ENCODE data around the gene PLEKHA4.
"Not testable (repeated sequence)": the region's sequence is repeated elsewhere in the genome, so short reads cannot be mapped to it uniquely, and the experiment has no call there.

The PLEKHA4 gene, protein sequence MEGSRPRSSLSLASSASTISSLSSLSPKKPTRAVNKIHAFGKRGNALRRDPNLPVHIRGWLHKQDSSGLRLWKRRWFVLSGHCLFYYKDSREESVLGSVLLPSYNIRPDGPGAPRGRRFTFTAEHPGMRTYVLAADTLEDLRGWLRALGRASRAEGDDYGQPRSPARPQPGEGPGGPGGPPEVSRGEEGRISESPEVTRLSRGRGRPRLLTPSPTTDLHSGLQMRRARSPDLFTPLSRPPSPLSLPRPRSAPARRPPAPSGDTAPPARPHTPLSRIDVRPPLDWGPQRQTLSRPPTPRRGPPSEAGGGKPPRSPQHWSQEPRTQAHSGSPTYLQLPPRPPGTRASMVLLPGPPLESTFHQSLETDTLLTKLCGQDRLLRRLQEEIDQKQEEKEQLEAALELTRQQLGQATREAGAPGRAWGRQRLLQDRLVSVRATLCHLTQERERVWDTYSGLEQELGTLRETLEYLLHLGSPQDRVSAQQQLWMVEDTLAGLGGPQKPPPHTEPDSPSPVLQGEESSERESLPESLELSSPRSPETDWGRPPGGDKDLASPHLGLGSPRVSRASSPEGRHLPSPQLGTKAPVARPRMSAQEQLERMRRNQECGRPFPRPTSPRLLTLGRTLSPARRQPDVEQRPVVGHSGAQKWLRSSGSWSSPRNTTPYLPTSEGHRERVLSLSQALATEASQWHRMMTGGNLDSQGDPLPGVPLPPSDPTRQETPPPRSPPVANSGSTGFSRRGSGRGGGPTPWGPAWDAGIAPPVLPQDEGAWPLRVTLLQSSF

DNA sequence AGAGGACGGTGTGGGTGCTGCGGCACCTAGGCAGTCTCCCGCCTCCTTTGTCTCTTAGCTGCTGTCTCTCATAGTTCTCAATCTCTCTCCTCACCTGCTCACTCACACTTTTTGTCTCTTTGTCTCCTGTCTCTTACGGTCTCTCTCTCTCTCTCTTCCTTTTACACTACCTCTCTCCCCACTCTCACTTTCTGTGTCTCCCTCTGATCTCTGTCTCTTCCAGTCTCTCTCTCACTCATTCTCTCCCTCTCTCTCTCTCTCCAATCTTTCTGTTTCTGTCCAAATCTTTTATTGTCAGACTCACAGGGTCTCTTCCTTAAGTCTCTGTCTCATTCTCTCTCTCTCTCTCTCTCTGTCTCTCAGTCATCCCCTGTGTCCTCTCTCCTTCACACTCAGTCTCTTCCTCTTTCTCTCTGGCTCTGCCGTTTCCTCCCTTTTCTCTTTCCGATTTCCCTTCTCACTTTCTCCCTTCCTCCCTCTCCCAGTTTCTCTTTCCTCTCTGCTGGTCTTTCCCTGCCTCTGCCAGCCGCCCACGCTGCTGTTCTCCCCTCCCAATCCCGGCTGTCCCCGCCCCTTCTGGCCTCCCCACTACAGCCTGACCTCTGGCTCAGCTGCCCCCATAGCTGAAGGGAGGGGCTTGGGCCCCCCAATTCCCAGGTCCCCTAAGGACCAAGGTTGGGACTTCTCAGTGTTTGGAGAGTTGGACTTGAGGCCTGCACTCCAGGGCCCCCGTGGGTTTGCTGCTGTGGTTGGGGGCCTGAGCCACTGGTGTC is at the start of gene PLEKHA4:
PLEKHA4 (minus strand) TSS at position 504 of the 773 bp plus-strand sequence. CDS start 997 bp downstream, outside the sequence.
- no peak for DNase-seq (ENCODE audit: extremely low read depth in 1 of 2, low read depth in 1 of 2)

DNA sequence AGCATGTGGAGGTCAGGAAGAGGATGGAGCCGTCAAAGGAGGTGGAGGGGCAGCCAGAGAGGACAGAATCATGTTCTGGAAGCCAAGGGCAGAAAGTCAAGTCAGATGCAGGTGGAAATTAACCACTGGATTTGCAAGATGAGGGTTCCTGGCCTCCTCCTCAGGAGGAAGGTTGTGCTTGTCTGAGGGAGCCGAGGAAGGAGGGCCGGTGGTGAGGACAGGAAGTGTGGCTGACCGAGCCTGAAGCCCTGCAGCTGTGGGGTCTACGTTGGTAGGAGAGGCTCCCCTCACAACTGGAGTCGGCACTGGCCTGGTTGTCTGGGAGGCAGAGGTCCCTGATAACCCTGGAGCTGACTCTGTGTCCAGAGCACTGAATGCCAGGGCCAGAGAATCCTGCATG is 49.7 kb upstream of the PLEKHA4 start:
- no peak for DNase-seq (ENCODE audit: extremely low read depth in 1 of 2, low read depth in 1 of 2)

DNA sequence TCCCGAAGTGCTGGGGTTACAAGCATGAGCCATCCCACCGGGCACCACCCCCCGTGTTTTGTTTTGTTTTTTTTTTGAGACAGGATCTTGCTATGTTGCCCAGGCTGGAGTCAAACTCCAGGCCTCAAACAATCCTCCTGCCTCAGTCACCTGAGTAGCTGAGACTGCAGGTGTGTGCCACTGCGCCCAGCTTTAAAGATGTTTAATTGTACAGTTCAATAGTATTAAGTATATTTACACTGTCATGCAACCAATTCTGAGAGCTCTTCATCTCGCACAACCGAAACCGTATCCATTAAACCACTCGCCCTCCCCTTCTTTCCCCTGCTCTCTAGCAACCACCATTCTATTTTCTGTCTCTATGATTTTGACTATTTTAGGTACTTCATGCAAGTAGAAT is 47.3 kb upstream of the PLEKHA4 start:
- no peak for DNase-seq (ENCODE audit: extremely low read depth in 1 of 2, low read depth in 1 of 2)

DNA sequence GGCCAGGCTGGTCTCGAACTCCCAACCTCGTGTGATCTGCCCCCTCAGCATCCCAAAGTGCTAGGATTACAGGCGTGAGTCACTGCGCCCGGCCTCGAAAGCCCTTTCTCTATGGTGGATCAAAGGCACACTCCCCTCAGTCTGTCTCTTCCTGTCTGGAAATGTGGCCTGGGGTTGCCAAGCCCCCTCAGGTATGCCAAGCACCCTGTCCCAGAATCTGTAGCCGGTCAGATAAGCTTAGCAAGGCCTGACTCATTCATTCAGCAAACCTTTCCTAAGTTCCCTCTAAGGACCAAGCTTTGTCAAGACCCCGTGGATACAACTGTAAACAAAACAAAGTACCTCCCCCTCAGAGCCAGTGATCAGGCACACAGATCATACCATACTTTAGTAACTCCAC is 45.8 kb upstream of the PLEKHA4 start:
- DNase-seq (ENCODE audit: extremely low read depth in 1 of 2, low read depth in 1 of 2) = no peak

DNA sequence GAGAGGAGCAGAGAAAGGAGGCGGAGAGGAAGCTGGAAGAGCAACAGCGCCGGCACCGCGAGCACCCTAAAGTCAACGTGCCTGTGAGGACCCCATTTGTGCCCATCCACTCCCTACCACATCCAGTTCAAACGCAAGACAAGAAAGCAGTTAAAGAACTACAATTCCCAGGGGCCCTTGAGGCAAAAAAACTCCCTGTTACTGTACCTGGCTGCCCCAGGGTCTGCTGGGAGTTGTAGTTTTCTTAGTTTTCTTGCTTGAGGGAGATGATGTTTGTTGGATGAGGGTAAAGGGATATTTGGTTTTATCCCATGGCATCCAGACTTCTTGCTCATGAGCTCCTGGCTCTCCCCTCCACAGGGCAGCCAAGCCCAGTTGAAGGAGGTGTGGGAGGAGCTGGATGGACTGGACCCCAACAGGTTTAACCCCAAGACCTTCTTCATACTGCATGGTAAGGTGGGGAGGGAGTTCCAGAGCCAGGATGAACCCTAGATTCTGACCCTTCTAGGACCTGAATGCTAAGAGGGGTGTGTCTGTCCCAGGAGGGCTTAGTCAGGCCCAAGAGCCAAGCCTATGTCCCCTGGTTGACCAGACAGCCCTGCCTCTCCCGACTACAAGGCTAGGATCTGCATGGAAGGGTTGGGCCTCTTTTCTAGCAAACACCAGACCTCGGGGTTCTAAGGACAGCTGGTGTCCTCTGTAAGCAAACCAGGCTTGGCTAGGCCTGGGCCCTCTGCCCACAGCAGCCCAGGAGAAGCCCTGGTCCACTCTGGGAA is 44.9 kb upstream of the PLEKHA4 start:
- no peak for DNase-seq (ENCODE audit: extremely low read depth in 1 of 2, low read depth in 1 of 2)

DNA sequence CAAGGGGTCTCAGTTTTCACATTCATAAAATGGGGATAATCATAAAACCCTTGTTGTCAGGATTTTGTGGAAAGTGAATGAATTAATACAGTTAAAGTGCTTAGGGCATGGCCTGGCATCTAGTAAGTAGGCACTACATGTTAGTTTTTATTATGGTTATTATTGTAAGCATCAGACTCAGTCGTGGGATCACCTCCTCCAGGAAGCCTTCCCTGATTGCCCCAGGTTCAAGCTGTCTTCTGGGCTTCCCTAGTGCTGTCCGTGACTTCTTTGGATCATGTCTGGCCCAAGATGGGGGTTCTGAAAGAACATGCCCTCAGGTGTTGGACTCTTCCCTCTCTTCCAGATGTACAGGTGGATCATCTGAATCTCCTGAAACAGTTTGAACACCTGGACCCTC is 42.4 kb upstream of the PLEKHA4 start:
- no peak for DNase-seq (ENCODE audit: extremely low read depth in 1 of 2, low read depth in 1 of 2)

DNA sequence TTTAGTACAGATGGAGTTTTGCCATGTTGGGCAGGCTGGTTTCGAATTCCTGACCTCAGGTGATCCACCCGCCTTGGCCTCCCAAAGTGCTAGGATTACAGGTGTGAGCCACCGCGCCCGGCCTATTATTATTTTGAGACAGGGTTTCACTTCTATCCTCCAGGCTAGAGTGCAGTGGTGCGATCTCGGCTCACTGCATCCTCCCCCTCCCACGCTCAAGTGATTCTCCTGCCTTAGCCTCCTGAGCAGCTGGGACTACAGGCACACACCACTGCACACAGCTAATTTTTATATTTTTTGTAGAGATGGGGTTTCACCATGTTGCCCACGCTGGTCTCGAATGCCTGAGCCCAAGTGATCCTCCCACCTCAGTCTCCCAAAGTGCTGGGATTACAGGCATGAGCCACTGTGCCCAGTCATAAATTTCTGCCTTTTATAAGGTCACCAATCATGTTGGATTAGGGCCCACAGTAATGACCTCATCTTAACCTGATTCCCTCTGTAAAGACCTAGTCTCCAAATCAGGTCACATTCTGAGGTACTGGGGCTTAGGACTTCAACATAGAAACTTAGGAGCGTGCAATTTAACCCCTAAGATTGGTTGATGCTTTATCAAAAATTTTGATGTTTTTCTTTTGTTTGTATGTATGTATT is 41.1 kb upstream of the PLEKHA4 start:
- not testable (repeated sequence) for DNase-seq (ENCODE audit: extremely low read depth in 1 of 2, low read depth in 1 of 2)

DNA sequence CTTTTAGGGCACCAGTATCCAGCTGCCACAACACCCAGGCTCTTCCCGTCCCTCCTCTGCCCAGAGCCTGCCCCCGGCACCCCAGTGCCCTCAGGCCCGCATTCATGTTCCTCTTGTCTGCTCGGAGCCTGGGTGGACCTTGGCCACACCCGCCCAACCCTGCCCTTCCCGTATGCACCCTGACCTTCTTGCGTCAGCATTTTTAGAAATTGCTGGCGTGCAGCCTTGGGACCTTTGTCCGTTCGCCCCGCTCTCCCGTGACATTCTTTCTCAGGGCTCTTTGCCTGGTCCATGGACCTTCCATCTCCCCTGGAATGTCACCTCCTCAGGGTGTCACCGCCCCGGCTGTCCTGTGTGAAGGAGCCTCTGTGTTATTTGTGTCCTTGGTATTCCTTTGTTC is 39.3 kb upstream of the PLEKHA4 start:
- DNase-seq (ENCODE audit: extremely low read depth in 1 of 2, low read depth in 1 of 2) = no peak

DNA sequence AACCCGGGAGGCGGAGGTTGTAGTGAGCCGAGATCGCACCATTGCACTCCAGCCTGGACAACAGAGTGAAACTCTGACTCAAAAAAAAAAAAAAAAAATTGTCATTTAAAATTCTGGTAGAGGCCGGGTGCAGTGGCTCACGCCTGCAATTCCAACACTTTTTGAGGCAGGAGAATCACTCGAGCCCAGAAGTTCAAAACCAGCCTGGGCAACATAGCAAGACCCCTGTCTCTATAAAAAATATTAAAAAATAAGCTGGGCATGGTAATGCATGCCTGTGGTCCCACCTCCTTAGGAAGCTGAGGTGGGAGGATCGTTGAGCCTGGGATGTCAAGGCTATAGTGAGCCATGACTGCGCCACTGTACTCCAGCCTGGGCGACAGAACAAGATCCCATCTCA is 37.9 kb upstream of the PLEKHA4 start:
- no peak for DNase-seq (ENCODE audit: extremely low read depth in 1 of 2, low read depth in 1 of 2)

DNA sequence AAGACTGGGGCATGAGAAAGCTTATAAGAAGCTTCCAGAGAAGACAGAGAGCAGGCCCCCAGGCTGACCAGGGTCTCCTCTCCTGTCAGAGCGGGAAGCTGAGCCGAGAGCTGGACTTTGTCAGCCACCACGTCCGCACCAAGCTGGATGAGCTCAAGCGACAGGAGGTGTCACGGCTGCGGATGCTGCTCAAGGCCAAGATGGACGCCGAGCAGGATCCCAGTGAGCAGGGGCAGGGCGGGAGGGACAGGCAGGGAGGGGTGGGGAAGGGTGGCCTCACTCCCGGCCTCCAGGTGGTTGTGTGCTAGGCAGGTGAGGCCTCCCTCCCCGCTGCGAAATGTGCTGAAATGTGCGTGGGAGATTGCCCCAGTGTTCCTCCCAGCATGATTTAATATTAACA is 37.2 kb upstream of the PLEKHA4 start:
- no peak for DNase-seq (ENCODE audit: extremely low read depth in 1 of 2, low read depth in 1 of 2)

DNA sequence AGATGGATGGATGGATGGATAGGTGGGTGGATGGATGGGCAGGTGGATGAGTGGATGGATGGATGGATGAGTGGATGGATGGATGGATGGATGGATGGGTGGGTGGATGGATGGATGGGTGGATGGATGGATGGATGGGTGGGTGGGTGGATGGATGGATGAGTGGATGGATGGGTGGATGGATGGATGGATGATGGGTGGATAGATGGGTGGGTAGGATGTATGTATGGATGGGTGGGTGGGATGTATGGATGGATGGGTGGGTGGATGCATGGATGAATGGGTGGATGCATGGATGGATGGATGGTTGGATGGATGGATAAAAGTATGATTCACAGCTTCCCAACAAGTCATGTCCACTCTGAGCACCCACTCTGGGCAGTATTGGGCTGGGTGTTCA is 35.4 kb upstream of the PLEKHA4 start:
- DNase-seq (ENCODE audit: extremely low read depth in 1 of 2, low read depth in 1 of 2) = not testable (repeated sequence)

DNA sequence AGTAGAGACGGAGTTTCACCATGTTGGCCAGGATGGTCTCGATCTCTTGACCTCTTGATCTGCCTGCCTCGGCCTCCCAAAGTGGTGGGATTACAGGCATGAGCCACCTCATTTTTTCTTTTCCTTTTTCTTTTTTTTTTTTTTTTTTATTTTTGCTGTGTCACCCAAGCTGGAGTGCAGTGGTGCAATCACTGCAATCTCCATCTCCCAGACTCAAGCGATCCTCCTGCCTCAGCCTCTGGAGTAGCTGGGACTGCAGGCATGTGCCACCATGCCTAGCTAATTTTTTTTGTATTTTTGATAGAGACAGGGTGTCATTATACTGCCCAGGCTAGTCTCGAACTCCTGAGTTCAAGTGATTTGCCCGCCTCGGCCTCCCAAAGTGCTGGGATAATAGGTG is 33.9 kb upstream of the PLEKHA4 start:
- DNase-seq (ENCODE audit: extremely low read depth in 1 of 2, low read depth in 1 of 2) = not testable (repeated sequence)

DNA sequence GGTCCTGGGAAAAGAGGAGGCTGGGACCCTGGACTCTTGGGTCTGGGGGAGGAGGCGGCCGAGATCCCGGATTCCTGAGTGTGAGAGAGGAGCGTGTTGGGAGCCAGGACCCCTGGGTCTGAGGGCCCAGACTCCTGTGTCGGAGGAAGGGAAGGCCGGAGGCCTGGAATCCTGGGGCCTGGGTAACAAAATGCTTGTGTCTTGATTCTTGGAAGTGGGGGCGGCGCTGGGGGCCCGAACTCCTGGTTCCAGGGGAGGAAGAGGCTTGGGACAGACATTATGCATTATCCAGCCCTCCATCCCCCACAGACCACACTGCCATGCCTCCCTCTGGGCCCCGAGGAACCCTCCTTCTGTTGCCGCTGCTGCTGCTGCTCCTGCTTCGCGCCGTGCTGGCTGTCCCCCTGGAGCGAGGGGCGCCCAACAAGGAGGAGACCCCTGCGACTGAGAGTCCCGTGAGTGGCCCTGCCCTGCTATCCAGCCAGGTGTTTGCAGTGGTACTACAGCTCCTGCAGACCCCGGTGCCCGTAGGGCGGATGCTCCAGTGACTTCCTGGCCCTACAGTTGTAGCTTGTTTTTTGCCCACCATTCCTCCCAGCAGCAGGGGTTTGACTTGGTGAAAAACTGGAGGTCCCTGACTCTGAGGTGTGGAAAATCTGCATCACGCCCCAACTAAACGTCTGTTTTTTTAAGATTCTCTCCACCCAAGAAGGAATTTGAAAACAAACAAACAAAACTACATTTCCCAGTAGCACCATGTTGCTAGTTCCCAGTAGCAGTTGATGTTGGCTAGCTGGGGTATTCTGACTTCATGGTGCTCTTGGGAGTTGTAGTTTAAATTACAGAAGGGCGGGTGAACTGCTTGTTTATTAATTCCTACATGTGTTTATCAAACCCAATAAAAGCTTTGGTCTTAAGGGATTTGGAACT is 32.3 kb upstream of the PLEKHA4 start:
- DNase-seq (ENCODE audit: extremely low read depth in 1 of 2, low read depth in 1 of 2) = no peak

DNA sequence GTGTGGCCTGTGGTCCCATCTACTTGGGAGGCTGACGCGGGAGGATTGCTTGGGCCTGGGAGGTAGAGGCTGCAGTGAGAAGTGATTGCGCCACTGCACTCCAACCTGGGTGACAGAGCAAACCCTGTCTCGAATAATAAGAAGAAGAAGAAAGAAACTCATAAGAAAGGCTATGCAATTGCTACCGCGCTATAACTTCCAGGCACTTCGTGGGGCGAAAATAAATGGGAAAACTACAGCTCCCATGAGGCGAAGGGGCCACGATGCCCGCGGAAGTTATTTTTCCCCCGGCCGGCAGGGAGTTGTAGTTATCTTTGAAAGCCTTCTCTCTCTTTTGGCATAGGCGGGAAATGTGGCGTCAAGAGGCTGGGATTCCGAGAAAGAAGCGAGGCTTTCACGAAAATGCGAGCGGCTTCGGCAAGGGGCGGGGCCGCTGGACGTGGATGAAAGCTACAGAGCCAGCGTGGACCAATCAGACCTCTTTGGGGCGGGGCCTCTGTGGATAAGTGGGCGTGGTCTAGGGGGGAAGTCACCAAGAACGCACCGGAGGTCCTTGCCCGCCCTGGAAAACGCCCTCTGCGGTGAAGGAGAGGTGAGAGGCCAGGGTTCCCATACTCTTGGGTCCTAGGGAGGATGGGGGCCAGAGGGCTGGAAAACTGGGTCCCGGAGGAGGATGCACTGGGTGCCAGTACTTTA is 31.5 kb upstream of the PLEKHA4 start, which contains the start of gene NUCB1:
NUCB1 (plus strand) TSS at position 532 of the 696 bp plus-strand sequence. CDS start 485 bp downstream, outside the sequence.
- DNase-seq (ENCODE audit: extremely low read depth in 1 of 2, low read depth in 1 of 2) = peak; percentile 97 to 100

DNA sequence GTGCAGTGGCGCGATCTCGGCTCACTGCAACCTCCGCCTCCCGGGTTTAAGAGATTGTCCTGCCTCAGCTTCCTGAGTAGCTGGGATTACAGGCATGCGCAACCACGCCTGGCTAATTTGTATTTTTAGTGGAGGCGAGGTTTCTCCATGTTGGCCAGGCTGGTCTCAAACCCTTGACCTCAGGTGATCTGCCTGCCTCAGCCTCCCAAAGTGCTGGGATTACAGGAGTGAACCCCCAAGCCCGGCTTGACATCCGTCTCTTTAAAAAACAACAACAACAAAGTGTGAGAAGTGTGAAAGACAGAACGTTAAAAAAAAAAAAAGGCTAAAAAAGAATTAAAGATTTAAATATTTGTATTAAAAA is 31.0 kb upstream of the PLEKHA4 start:
- DNase-seq (ENCODE audit: extremely low read depth in 1 of 2, low read depth in 1 of 2) = not testable (repeated sequence)

DNA sequence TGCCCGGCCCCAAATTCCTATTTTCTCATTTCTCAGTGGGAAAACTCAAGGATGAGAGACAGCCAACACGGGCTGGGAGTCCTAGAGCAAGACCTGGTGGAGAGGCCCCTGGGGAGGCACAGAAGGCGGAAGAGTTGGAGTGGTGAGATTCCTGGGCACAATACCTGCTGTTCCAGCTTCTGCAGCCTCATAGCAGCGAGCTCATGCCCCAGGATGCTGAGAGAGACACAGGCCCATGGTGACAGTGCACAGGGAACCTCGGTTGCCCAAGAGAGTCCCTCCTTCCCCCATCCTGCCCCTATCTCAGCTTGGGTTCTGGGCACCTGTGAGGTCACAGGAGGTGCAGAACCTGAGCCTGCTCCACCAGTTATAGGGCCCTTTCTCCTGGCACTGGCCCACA is 28.8 kb upstream of the PLEKHA4 start:
- no peak for DNase-seq (ENCODE audit: extremely low read depth in 1 of 2, low read depth in 1 of 2)

DNA sequence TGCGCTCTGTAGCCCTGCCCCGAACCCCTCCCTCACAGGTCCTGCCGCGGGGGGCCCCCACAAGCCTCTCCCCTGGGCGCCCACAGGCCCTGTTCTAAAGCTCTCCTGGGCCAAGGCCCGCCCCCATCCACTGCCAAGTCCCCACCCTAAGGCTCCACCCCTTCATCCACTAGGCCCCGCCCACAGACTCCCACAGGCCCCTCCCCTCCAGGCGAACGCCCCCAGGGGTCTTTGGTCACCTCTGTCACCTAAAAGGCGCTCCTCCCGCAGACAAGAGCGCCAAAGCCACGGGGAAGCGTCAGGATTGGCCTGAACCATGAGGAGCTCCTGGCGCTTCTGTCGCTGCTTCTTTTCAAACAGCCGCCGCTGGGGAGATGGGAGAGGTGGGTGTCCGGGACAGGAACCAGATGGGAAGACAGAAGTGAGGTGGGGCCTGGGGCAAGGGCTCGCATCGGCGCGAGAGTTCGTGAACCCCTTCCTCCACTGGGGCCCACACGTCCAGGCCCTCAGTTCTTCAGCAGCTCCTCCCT is 27.8 kb upstream of the PLEKHA4 start:
- peak in 1 of 2 donors; percentile 48 for DNase-seq (ENCODE audit: extremely low read depth in 1 of 2, low read depth in 1 of 2)

DNA sequence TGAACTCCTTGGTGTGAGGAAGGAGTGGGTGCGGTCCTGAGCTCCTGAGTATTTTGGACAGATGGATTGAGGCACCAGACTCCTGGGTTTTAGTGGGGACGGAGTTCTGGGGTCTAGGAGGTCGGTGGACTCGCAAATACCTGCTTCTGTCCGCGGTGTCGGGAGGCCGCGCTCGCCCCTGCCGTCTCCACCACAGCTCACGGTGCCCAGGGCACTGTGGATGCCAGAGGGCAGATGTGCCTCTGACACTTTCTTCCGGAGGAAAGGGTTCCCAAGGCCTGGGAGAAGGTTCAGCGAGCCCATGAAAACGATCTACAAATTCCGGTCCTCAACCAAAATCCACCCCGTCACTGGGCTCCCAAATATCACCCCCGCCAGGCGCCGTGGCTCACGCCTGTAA is 26.8 kb upstream of the PLEKHA4 start:
- DNase-seq (ENCODE audit: extremely low read depth in 1 of 2, low read depth in 1 of 2) = no peak

Data from stimulated activated CD8-positive, alpha-beta memory T cell treated with anti-CD3 and anti-CD28 coated beads, Interleukin-7, amount 100 ng/mL, for 48 hours (primary cell).